Activated CD8-positive, alpha-beta memory T cell treated with anti-CD3 and anti-CD28 coated beads, Interleukin-2, amount 50 U/mL, for 4 hours (primary cell): Measurements from ENCODE around the gene NFATC3.

Experiments used
- DNase-seq: peaks from one replicate; pipeline ENCODE4 v3.0.0-alpha.2; 2020

Gene NFATC3

GRCh38 chr16:68257251-68257905 is 172.2 kb downstream of the NFATC3 start:
- DNase-seq = no peak

- no peak for DNase-seq
Measured at GRCh38 chr16:68257906-68258800, 173.0 kb downstream of the NFATC3 start.

GRCh38 chr16:68259007-68259825 is 174.0 kb downstream of the NFATC3 start:
- no peak for DNase-seq

GRCh38 chr16:68263559-68264127 is 178.5 kb downstream of the NFATC3 start:
- DNase-seq = no peak

GRCh38 chr16:68264128-68265077 is 179.2 kb downstream of the NFATC3 start, which contains the start of gene SLC7A6:
TSS of gene SLC7A6 (plus strand) at chr16:68264526. CDS start at chr16:68274727, 10,201 bp downstream.
- DNase-seq = peak; percentile 87

- DNase-seq = peak; percentile 55
Measured at GRCh38 chr16:68265078-68265920, 180.1 kb downstream of the NFATC3 start.

GRCh38 chr16:68267612-68268405 is 182.6 kb downstream of the NFATC3 start:
- no peak for DNase-seq

- DNase-seq = no peak
Measured at GRCh38 chr16:68269793-68270192, 184.6 kb downstream of the NFATC3 start.

- DNase-seq = no peak
Measured at GRCh38 chr16:68270353-68270752, 185.2 kb downstream of the NFATC3 start.

GRCh38 chr16:68272507-68273209 is 187.5 kb downstream of the NFATC3 start:
- DNase-seq = peak; percentile 34

- no peak for DNase-seq
Measured at GRCh38 chr16:68273459-68273858, 188.3 kb downstream of the NFATC3 start.

- no peak for DNase-seq
Measured at GRCh38 chr16:68273896-68274295, 188.7 kb downstream of the NFATC3 start.

- DNase-seq = no peak
Measured at GRCh38 chr16:68274441-68274840, 189.3 kb downstream of the NFATC3 start.

GRCh38 chr16:68275611-68276191 is 190.5 kb downstream of the NFATC3 start:
- peak; percentile 30 for DNase-seq

- DNase-seq = no peak
Measured at GRCh38 chr16:68276223-68276622, 191.1 kb downstream of the NFATC3 start.
